Embryonic facial prominence (tissue), 1 donor: Measurements from ENCODE around the gene G6PD.
"Not testable (repeated sequence)": the region's sequence is repeated elsewhere in the genome, so short reads cannot be mapped to it uniquely, and the experiment has no call there.

Experiments
- DNase-seq: peaks from one replicate; pipeline ENCODE4 v3.0.0-alpha.2; 2016; ENCODE audit errors: extremely low spot score

The G6PD gene

DNA sequence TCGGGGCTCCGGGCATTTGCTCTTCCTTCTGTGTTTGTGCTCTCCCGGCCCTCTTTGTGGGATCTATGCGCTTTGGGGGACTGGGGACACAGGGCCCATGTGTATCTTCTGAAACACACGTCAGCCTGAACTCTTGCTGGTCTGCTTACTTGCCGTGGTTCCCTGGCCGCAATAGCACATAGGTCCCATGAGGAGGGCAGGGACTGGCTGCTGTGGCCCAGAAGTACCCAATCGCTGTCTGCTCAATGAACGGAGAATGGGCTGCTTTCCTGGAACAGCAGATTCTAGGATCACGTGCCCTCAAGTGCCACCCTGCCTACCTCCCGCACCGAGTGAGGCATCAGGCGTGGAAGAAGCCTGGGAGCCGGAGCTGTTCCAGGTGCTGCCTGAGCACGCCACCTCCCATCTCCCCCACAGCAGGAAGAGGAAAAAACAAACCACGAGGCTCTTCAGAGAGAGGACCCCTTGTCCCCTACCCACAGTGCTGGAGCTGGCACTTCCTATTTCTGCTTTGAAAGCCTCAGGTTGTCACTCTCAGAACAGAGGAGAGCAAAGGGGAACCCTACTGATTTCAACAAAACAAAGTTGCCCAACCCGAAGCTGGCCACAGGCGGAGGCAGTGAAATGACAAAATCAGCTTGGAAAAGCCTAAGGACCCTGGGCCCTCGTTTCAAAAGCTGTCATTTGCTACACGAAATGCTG lies 3.8 kb downstream of the G6PD start:
- no peak for DNase-seq

GRCh38 chrX:154541896-154542722 lies 4.5 kb downstream of the G6PD start:
- DNase-seq: no peak

GRCh38 chrX:154541589-154541895 lies 5.1 kb downstream of the G6PD start:
- DNase-seq: no peak

- DNase-seq: no peak
These were observed 5.6 kb downstream of the G6PD start for GRCh38 chrX:154540897-154541535.

DNA sequence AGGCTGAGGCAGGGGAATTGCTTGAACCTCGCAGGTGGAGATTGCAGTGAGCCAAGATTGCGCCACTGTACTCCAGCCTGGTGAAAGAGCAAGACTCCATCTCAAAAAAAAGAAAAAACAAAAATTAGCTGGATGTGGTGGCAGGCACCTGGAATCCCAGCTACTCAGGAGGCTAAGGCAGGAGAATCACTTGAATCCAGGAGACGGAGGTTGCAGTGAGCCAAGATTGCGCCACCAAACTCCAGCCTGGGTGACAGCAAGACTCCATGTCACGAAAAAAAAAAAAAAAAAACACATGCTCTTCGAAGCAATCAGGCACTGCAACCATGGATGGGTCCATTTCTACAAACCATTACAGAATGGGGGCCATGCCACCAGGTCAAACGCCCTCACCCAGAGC lies 6.3 kb downstream of the G6PD start:
- not testable (repeated sequence) for DNase-seq

DNA sequence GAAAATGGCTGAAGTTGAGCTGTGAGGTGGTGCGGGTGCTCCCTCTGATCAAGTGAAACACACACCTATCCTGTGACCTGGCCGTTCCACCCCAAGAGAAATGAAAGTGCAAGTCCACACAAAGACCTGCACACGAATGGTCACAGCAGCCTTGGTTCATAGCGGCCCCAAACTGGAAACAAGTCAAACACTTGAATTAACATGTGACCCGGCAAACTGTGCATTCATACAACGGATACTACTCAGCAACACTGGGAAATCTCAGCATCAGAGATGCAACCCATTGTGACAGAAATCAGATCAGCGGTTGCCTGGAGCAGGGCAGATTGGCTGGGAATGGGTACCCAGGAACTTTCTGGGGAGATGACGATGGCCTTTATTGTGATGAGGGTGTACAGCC lies 7.6 kb downstream of the G6PD start:
- DNase-seq: no peak

GRCh38 chrX:154535892-154536291 lies 10.8 kb downstream of the G6PD start:
- DNase-seq: no peak

GRCh38 chrX:154534526-154535322 lies 11.9 kb downstream of the G6PD start:
- peak; percentile 46 for DNase-seq

DNA sequence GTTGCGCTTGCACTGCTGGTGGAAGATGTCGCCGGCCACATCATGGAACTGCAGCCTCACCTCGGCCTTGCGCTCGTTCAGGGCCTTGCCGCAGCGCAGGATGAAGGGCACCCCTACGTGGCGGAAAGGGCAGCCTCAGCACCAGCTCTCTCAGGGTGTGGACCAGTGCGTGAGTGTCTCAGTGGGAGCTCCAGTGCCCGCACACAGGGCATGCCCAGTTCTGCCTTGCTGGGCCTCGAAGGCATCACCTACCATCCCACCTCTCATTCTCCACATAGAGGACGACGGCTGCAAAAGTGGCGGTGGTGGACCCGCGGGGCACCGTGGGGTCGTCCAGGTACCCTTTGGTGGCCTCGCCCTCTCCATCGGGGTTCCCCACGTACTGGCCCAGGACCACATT lies 14.0 kb downstream of the G6PD start:
- no peak for DNase-seq

DNA sequence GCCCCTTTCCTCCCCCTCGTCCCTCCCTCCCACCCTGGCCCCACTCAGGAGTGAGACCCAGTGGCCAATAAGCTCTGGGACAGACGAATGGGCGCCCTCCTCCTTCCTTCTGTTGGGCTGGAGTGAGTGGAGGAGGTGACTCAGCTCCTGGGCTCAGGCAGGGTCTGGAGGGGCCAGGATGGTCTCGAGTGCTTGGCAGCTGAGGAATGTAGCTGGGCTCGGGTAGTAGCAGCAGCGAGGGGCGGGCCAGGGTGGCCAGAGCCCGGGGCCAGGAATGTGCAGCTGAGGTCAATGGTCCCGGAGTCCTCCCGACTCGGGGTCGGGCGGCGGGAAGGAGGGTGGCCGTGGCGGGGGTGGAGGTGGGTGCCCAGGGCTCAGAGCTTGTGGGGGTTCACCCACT lies 15.0 kb downstream of the G6PD start:
- DNase-seq: no peak

DNA sequence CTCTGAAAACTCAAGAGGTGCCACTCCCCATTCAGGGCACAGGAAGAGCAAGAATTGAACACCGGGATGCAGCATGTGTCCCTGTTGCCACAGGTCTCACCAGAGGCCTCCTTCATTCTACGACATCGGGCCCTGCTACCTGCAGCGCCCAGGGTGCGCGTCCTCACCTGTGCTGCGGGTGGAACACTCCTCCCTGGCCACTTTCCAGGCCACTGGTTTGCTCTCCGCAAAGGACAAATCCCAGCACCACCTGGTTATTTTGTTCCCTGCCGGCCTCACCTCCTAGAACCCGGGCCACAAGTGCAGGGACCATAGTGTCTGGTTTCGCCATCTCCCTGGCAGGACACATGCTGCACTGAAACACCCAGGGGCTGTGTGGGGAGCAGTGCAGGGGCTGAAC lies 16.4 kb downstream of the G6PD start:
- DNase-seq: no peak

GRCh38 chrX:154529206-154529612 lies 17.4 kb downstream of the G6PD start:
- no peak for DNase-seq

GRCh38 chrX:154526901-154527675 lies 19.6 kb downstream of the G6PD start:
- DNase-seq: peak; percentile 77

- no peak for DNase-seq
These were observed 20.8 kb downstream of the G6PD start for GRCh38 chrX:154525606-154526490.

DNA sequence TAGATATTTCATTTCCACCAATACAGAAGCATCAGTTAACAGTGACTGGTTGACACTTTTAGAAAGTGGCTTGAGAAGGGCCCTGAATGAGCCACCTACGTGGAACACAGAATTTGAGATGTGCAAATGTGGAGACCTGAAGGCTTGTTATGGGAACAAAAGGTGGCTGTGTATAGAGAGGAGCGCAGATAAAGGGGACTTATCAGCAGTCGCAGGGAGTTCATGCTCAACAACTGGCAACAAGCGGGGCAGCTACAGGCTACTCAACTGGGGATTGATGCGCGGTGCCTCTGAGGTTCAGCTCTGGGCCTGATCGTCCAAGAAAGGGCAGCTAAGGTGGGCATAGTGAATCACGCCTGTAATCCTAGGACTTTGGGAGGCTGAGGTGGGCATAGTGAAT lies 27.3 kb downstream of the G6PD start:
- no peak for DNase-seq

DNA sequence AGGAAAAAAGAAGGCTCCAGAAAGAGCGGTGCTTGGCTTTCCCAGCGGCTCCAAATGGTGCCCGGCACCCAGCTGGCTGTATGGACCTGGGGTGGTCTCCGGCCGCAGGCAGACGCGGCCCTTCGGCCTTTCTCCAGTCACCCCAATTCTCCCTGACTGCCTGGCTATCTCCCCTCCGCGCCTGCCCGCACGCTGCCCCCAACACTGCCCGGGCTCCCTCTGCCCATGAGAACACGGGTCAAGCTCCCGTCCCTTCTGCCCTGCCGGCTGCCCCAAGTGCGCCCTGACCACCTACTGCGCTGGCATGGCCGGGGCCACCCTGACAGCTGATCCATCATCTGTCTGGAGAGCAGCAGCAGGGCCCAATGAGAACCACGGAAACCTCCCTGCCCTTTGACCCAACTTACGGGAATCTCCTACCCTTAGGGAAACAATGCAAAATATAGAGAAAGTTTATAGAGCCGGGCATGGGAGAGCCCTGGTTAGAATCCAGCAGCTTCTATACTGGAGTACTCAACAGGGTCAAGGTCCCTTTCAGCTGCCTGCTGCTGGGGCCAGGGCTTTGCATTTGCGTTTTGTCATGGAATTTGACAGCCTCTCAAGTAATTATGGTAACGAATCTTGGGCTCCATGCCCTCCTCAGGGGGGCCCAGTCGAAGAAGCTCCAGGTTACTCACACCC lies 29.4 kb downstream of the G6PD start:
- DNase-seq: no peak

- DNase-seq: peak; percentile 67
These were observed 30.0 kb downstream of the G6PD start for GRCh38 chrX:154516656-154517100.

DNA sequence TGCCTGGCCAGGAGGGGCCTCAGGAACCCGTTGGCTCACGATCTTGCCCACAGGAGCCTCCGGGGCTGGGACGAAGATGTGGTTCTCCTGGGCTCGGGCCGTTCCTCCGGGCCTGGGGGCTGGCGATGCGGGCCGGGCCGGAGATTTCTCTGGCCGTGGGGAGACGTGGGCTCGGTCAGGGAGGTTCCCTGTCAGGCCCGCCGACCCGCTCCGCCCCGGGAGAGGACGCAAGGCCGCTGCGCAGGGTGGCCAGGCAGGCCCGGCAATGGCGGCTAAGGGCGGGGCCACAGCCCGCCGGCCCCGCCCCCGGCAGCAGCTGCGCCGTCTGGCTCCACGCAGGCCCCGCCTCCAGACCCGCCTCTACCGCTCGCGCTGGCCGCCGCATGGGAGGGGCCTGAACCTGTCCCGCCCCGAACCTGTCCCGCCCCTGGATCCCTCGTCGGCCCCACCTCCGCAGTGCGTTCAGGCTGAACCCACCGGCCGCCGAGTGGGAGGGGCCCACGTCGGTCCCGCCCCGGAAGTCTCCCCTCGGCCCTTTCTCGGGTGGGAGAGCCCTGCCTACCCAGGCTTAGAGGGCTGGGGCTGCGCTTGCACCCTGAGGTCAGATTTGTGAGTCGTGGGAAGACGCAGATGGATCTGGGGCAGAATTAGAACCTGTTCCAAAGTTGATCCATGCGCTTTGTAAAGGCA lies 30.5 kb downstream of the G6PD start, which contains the start of gene FAM3A:
FAM3A (minus strand) TSS at position 267 of the 690 bp plus-strand sequence. CDS start 460 bp downstream, outside the sequence.
- DNase-seq: peak; percentile 83
